Psoas muscle (tissue), 8 donors: Measurements from ENCODE around the gene PCCB. TPM values are rescaled to one million over a fixed set of nuclear protein-coding genes. Genes with fewer than 3 reads are reported as not detected.
"Not testable (repeated sequence)": the region's sequence is repeated elsewhere in the genome, so short reads cannot be mapped to it uniquely, and the experiment has no call there.

Experiments
- ATAC-seq, 4 donors: fragments of 200-7000 bp; cut with Tn5 transposase; one replicate each; pipeline ENCODE4 v1.9.1; 2020; ENCODE audit warnings: moderate library complexity in 3 of 4, mild to moderate bottlenecking in 2 of 4
- DNase-seq, 2 donors: peaks; one replicate each; pipeline ENCODE4 v3.0.0-alpha.2; 2020
- H3K27ac ChIP-seq: fragments of 200-600 bp; one replicate; pipeline ENCODE4 v1.8.0; 2022
- H3K27me3 ChIP-seq, 3 donors: fragments of 200-600 bp in 1 of 3; one replicate each; pipeline versions ENCODE4 v1.6.1 to v1.8.0; 2013 to 2022; ENCODE audit warnings: low read length in 2 of 3, mild to moderate bottlenecking in 2 of 3, moderate library complexity in 1 of 3; ENCODE audit not compliant: insufficient read depth in 3 of 3
- H3K36me3 ChIP-seq, 2 donors: fragments of 200-600 bp in 1 of 2; one replicate each; pipeline versions ENCODE4 v1.6.1 to v1.8.0; 2013 to 2022; ENCODE audit warnings: low read depth in 1 of 2, mild to moderate bottlenecking in 1 of 2, moderate library complexity in 1 of 2; ENCODE audit not compliant: insufficient read depth in 1 of 2
- H3K4me1 ChIP-seq: fragments of 200-600 bp; one replicate; pipeline ENCODE4 v1.8.0; 2022
- H3K4me3 ChIP-seq: fragments of 200-600 bp; one replicate; pipeline ENCODE4 v1.8.0; 2022; ENCODE audit warnings: mild to moderate bottlenecking
- H3K9me3 ChIP-seq: fragments of 200-600 bp; one replicate; pipeline ENCODE4 v1.8.0; 2022
- CTCF ChIP-seq: fragments of 200-600 bp; IDR thresholded peaks from one replicate; pipeline ENCODE4 v1.8.0; 2022; ENCODE audit warnings: antibody characterized with exemption
- WGBS, 3 donors: extraction: QIAGEN DNeasy Blood & Tissue Kit; methylation state at CpG; one replicate each; pipeline versions ENCODE4 v1.1.6 to v1.1.7; 2013; 5-methylcytosine and 5-hydroxymethylcytosine counted together
- intact Hi-C, 2 donors: fragments of 100-400 bp; cut with DNase I; formaldehyde crosslinking; loops; one replicate each; pipeline versions ENCODE4 v1.11.0 to v1.14.2; 2022
- polyA plus RNA-seq, 3 donors: library from polyadenylated mRNA; stranded (reverse); fragments of 200-250 nt; gene quantifications; one replicate each; pipeline ENCODE4 v1.2.3, GENCODE V29; 2013
- total RNA-seq, 4 donors: library from RNA; stranded (reverse); fragmentation: NEBNext Ultra II Directional in 2 of 4; extraction: Animal tissue kit (Norgen Biotek cat#: 25700) in 2 of 4; gene quantifications; one replicate each; pipeline versions ENCODE4 v1.2.1 to v1.2.4, GENCODE V29; 2021 to 2023
- donor health status: healthy with polysubstance abuse.
- donor health status: DM: no; HTN: no; CAD: no; lungs with moderate emphysema.
- donor health status: Bipolar disorder and iron deficiency.
- donor health status: healthy.
- donor health status: DM: yes; HTN: yes; CAD: no.
- donor health status: DM: no; HTN: no; CAD: no.
- donor health status: DM: no; HTN: no; CAD: no.
- donor health status: DM: yes; HTN: yes; CAD: no.

PCCB gene
- total and polyA plus RNA-seq, 7 donors, result 20.0 to 60.4 (median 36.4) TPM

DNA sequence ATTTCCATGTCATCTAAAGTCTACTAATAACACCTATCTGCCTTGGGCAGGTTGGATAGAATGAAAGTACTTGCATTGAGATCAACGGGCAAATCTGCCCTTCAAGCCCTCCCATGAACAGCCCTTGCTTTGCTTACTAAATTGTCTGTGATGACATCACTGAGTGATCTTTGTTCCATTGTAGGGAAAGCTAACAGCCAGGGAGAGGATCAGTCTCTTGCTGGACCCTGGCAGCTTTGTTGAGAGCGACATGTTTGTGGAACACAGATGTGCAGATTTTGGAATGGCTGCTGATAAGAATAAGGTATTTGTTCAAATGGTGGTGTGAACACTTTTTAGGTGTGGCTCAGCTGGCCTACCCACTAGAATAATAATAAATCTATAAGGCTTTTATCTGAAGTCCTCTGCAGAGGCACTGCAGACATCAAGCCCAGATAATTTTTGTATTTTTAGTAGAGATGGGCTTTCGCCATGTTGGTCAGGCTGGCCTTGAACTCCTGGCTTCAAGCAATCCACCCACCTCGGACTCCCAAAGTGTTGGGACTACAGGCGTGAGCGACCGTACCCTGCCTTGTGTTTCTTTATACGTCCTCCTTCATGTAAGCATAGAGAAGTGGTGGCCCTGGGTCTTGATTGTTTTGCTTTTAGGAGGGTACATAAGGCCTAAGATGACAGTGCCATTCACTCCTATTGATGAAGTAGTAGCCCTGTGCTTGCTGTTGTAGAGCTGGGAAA is 5.7 kb downstream of the PCCB start:
- TF ChIP-seq CTCF, result no peak
- H3K4me3 ChIP-seq, result no peak overlapping the region
- no peaks in the 10 kb centered on the region for H3K27me3 ChIP-seq
- peaks cover 8 to 56% of the 10 kb centered on the region in 2 donors for H3K36me3 ChIP-seq
- ATAC-seq (no peak), DNase-seq (no peak)
- H3K27ac ChIP-seq, result no peak overlapping the region
- H3K9me3 ChIP-seq, result no peaks in the 10 kb centered on the region
- 92 to 93% (median 93%) methylated on average over 8 of the region's 8 CpGs for WGBS, 3 donors
- intact Hi-C loops, result no loop called here
- peaks cover 14% of the 10 kb centered on the region for H3K4me1 ChIP-seq

DNA sequence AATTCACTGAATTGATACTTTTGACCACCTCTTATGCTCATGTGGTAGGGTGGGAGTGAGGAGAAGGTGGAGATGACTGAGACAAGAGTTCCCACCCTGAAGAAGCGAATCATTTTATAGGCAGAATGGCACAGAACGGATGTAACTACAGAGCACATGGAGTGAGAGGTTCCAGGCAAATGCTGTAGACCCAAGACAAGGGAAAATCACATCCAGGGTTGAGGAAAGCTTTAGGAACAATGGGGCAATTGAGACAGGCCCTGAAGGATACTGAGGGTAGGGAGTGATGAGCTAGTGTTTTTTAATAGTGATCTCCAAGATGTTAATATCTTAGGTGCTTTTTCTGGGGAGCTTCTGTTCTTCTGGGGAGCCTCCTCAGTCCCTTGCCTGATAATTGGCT is 8.1 kb downstream of the PCCB start:
- TF ChIP-seq CTCF, result no peak
- H3K4me3 ChIP-seq, result no peak overlapping the region
- H3K27me3 ChIP-seq, result no peaks in the 10 kb centered on the region
- H3K36me3 ChIP-seq, result peaks cover 19 to 80% of the 10 kb centered on the region in 2 donors
- H3K4me1 ChIP-seq, result peaks cover 7% of the 10 kb centered on the region
- DNase-seq (no peak), ATAC-seq (no peak)
- no peaks in the 10 kb centered on the region for H3K9me3 ChIP-seq
- no peak overlapping the region for H3K27ac ChIP-seq
- intact Hi-C loops, result no loop called here
- WGBS, 3 donors, result 94 to 97% (median 95%) methylated on average over 2 of the region's 2 CpGs

DNA sequence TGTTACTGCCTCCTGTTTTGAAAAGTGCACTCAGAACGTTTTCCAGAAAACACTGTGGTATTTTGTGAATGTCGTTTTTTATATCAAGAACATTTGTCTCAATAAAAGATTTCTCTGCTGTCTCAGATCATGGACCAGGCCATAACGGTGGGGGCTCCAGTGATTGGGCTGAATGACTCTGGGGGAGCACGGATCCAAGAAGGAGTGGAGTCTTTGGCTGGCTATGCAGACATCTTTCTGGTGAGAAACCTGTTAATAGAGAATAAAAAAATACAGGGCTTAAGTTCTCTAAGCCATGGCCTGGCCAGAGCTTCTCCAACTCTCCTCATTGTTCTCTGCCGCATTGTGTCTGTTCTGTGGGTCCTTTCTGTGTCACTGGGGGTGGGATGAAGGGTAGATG is 11.7 kb downstream of the PCCB start:
- WGBS, 3 donors, result 84 to 86% (median 86%) methylated on average over 5 of the region's 5 CpGs
- Histone ChIP-seq H3K4me1 (no peaks in the 10 kb centered on the region), H3K36me3 (peaks cover 19 to 98% of the 10 kb centered on the region in 2 donors), H3K9me3 (no peaks in the 10 kb centered on the region), H3K27me3 (no peaks in the 10 kb centered on the region), H3K4me3 (no peak overlapping the region), H3K27ac (no peak overlapping the region)
- TF ChIP-seq CTCF, result no peak
- no peak for DNase-seq
- intact Hi-C loops, result no loop called here
- ATAC-seq, result no peak

- Histone ChIP-seq H3K27ac (no peak overlapping the region), H3K9me3 (no peaks in the 10 kb centered on the region), H3K36me3 (peaks cover 16 to 98% of the 10 kb centered on the region in 2 donors), H3K27me3 (no peaks in the 10 kb centered on the region), H3K4me3 (no peak overlapping the region), H3K4me1 (no peaks in the 10 kb centered on the region)
- intact Hi-C loops, result no loop called here
- TF ChIP-seq CTCF, result no peak
- no peak for DNase-seq
- ATAC-seq, result no peak
- 90 to 100% (median 93%) methylated on average over 2 of the region's 2 CpGs for WGBS, 3 donors
Observed at GRCh38 chr3:136262559-136262958, 12.4 kb downstream of the PCCB start.

DNA sequence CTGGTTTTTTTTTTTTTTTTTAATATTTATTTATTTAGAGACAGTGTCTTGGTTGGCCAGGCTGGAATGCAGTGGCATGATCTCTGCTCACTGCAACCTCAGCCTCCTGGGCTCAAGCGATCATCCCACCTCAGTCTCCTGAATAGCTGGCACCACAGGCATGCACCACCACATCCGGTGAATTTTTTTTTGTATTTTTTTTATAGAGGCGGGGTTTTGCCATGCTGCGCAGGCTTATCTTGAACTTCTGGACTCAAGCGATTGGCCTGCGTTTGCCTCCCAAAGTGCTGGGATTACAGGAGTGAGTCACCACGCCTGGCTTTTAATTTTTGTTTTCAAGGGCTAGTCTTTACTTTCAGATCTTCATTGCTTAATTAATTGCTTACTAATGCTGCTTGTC is 13.1 kb downstream of the PCCB start:
- intact Hi-C loops, result no loop called here
- no peak for TF ChIP-seq CTCF
- WGBS, 3 donors, result 96 to 100% (median 98%) methylated on average over 7 of the region's 7 CpGs
- Histone ChIP-seq H3K36me3 (peaks cover 16 to 95% of the 10 kb centered on the region in 2 donors), H3K27me3 (no peaks in the 10 kb centered on the region), H3K4me1 (no peaks in the 10 kb centered on the region), H3K4me3 (no peak overlapping the region), H3K9me3 (no peaks in the 10 kb centered on the region), H3K27ac (no peak overlapping the region)
- DNase-seq (no peak), ATAC-seq (no peak)

DNA sequence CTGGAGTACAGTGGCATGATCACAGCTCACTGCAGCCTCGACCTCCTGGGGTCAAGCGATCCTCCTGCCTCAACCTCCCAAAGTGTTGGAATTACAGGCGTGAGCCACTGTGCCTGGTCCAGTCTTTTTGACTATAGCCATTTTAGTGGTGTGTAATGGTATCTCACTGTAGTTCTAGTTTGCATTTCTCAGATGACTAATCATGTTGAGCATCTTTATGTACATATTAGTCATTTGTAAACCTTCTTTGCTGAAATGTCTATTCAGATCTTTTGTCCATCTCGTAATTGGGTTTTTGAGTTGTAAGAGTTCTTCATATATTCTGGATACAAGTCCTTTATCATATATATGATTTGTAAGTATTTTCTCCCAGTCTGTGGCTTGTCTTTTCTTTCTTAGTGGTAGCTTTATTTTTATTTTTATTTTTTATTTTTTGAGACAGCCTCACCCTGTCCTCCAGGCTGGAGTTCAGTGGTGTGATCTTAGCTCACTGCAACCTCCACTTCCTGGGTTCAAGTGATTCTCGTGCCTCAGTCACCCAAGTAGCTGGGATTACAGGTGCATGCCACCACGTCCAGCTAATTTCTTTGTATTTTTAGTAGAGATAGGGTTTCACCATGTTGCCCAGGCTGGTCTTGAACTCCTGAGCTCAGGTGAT is 16.5 kb downstream of the PCCB start:
- peaks cover 5 to 70% of the 10 kb centered on the region in 2 donors for H3K36me3 ChIP-seq

More for the DNA sequence above, 16.5 kb downstream of the PCCB start:
- H3K4me3 ChIP-seq, intact Hi-C loops, DNase-seq, ATAC-seq, H3K9me3 ChIP-seq, H3K27me3 ChIP-seq, H3K4me1 ChIP-seq, H3K27ac ChIP-seq: not testable (repeated sequence)
- 74 to 88% (median 80%) methylated on average over 6 of the region's 6 CpGs for WGBS, 3 donors
